Esophagus (tissue), 2 donors: ENCODE data around the gene EDRF1. TPM values are rescaled to one million over a fixed set of nuclear protein-coding genes. Genes with fewer than 3 reads are reported as not detected.
A peak's percentile ranks its signal among the peaks of the same experiment; 100 is the strongest.

Experiments used
- H3K27ac ChIP-seq, 2 donors: one replicate each; pipeline ENCODE4 v1.5.1; 2013; ENCODE audit warnings: low read depth in 2 of 2, mild to moderate bottlenecking in 2 of 2, inconsistent platforms in 1 of 2, low read length in 1 of 2, moderate library complexity in 1 of 2
- H3K27me3 ChIP-seq, 2 donors: one replicate each; pipeline ENCODE4 v1.6.1; 2013; ENCODE audit warnings: low read length in 2 of 2, control low read depth in 1 of 2, mild to moderate bottlenecking in 1 of 2; ENCODE audit not compliant: insufficient read depth in 2 of 2, control insufficient read depth in 1 of 2
- H3K36me3 ChIP-seq, 2 donors: one replicate each; pipeline ENCODE4 v1.6.1; 2013; ENCODE audit warnings: low read length in 1 of 2; ENCODE audit not compliant: control insufficient read depth in 2 of 2, insufficient read depth in 2 of 2
- H3K4me1 ChIP-seq, 2 donors: one replicate each; pipeline ENCODE4 v1.6.1; 2013; ENCODE audit warnings: low read length in 1 of 2; ENCODE audit not compliant: control insufficient read depth in 2 of 2, insufficient read depth in 2 of 2
- H3K4me3 ChIP-seq, 2 donors: one replicate each; pipeline ENCODE4 v1.5.1; 2013; ENCODE audit warnings: low read length in 2 of 2, mild to moderate bottlenecking in 2 of 2, low read depth in 1 of 2, moderate library complexity in 1 of 2
- H3K9me3 ChIP-seq, 2 donors: one replicate each; pipeline ENCODE4 v1.6.1; 2013; ENCODE audit warnings: mild to moderate bottlenecking in 2 of 2, low read depth in 1 of 2, low read length in 1 of 2, moderate library complexity in 1 of 2; ENCODE audit not compliant: control insufficient read depth in 2 of 2, insufficient read depth in 1 of 2
- WGBS, 2 donors: extraction: QIAGEN DNeasy Blood & Tissue Kit; methylation state at CpG; one replicate each; pipeline ENCODE4 v1.1.7; 2013; 5-methylcytosine and 5-hydroxymethylcytosine counted together
- polyA plus RNA-seq, 2 donors: library from polyadenylated mRNA; stranded (reverse); fragments of 200-250 nt; gene quantifications; one replicate each; pipeline ENCODE4 v1.2.3, GENCODE V29; 2013
- donor health status: healthy with polysubstance abuse.
- donor health status: Bipolar disorder and iron deficiency.

EDRF1 gene
- polyA plus RNA-seq: 10 to 100 TPM in 1 of 2 donors, 1 to 10 TPM in 1; 8.2 to 14.6 TPM

- peaks cover 0 to 3% of the 10 kb centered on the region in 2 donors for H3K36me3 ChIP-seq
- 0% methylated on average over 72 of the region's 72 CpGs for whole genome bisulfite sequencing, 2 donors
- peak within 1 kb of the TSS; percentile 72 to 94 for H3K4me3 ChIP-seq
- peaks cover 0 to 2% of the 10 kb centered on the region in 2 donors for H3K4me1 ChIP-seq
- no peaks in the 10 kb centered on the region for H3K27me3 ChIP-seq
- H3K27ac ChIP-seq: peak within 1 kb of the TSS; percentile 92 to 94
- no peaks in the 10 kb centered on the region for H3K9me3 ChIP-seq
Observed at GRCh38 chr10:125719173-125720001, at the start of gene EDRF1. Gene EDRF1 (plus strand): TSS chr10:125719709. CDS start chr10:125719808, 99 bp downstream.

- H3K4me3 ChIP-seq: no peak overlapping the region
- H3K9me3 ChIP-seq: peaks cover 0 to 9% of the 10 kb centered on the region in 2 donors
- WGBS, 2 donors: 73 to 78% methylated on average over 1 of the region's 1 CpG
- no peaks in the 10 kb centered on the region for H3K4me1 ChIP-seq
- H3K36me3 ChIP-seq: no peaks in the 10 kb centered on the region
- no peak overlapping the region for H3K27ac ChIP-seq
- no peaks in the 10 kb centered on the region for H3K27me3 ChIP-seq
Observed at GRCh38 chr10:125672884-125673283, 46.6 kb upstream of the EDRF1 start.

- WGBS, 2 donors: 71 to 76% methylated on average over 11 of the region's 11 CpGs
- peaks cover 4 to 12% of the 10 kb centered on the region in 2 donors for H3K9me3 ChIP-seq
- H3K36me3 ChIP-seq: no peaks in the 10 kb centered on the region
- no peak overlapping the region for H3K4me3 ChIP-seq
- no peaks in the 10 kb centered on the region for H3K4me1 ChIP-seq
- no peaks in the 10 kb centered on the region for H3K27me3 ChIP-seq
- H3K27ac ChIP-seq: no peak overlapping the region
Observed at GRCh38 chr10:125679436-125679835, 40.1 kb upstream of the EDRF1 start.

GRCh38 chr10:125683063-125683462 lies 36.4 kb upstream of the EDRF1 start, which contains the start of gene TEX36:
Gene TEX36 (minus strand): TSS chr10:125683163. CDS start chr10:125682989, 174 bp downstream.
- H3K4me3 ChIP-seq: no peak within 1 kb of the TSS

GRCh38 chr10:125683821-125684220 lies 35.7 kb upstream of the EDRF1 start:
- no peaks in the 10 kb centered on the region for H3K27me3 ChIP-seq
- H3K9me3 ChIP-seq: no peaks in the 10 kb centered on the region
- H3K36me3 ChIP-seq: no peaks in the 10 kb centered on the region
- 54 to 66% methylated on average over 7 of the region's 7 CpGs for WGBS, 2 donors
- H3K4me1 ChIP-seq: no peaks in the 10 kb centered on the region
- H3K4me3 ChIP-seq: no peak overlapping the region
- H3K27ac ChIP-seq: no peak overlapping the region

More at GRCh38 chr10:125683063-125683462, 36.4 kb upstream of the EDRF1 start, which contains the start of gene TEX36:
- no peaks in the 10 kb centered on the region for H3K27me3 ChIP-seq
- 69 to 72% methylated on average over 3 of the region's 3 CpGs for WGBS, 2 donors
- no peak within 1 kb of the TSS for H3K27ac ChIP-seq
- H3K4me1 ChIP-seq: no peaks in the 10 kb centered on the region
- H3K9me3 ChIP-seq: peaks cover 3 to 4% of the 10 kb centered on the region in 2 donors
- H3K36me3 ChIP-seq: no peaks in the 10 kb centered on the region

- H3K27me3 ChIP-seq: no peaks in the 10 kb centered on the region
- H3K4me3 ChIP-seq: no peak overlapping the region
- H3K4me1 ChIP-seq: no peaks in the 10 kb centered on the region
- no peaks in the 10 kb centered on the region for H3K9me3 ChIP-seq
- no peaks in the 10 kb centered on the region for H3K36me3 ChIP-seq
- no peak overlapping the region for H3K27ac ChIP-seq
- 68 to 73% methylated on average over 5 of the region's 5 CpGs for WGBS, 2 donors
Observed at GRCh38 chr10:125684581-125684980, 34.9 kb upstream of the EDRF1 start.

- Histone ChIP-seq H3K4me3 (no peak overlapping the region), H3K36me3 (no peaks in the 10 kb centered on the region), H3K4me1 (peaks cover 0 to 3% of the 10 kb centered on the region in 2 donors), H3K27ac (no peak overlapping the region), H3K27me3 (no peaks in the 10 kb centered on the region), H3K9me3 (no peaks in the 10 kb centered on the region)
- 43 to 63% methylated on average over 3 of the region's 3 CpGs for WGBS, 2 donors
Observed at GRCh38 chr10:125687507-125688185, 31.9 kb upstream of the EDRF1 start.

- Histone ChIP-seq H3K9me3 (no peaks in the 10 kb centered on the region), H3K36me3 (no peaks in the 10 kb centered on the region), H3K4me1 (peaks cover 0 to 3% of the 10 kb centered on the region in 2 donors), H3K4me3 (no peak overlapping the region), H3K27ac (no peak overlapping the region), H3K27me3 (no peaks in the 10 kb centered on the region)
- WGBS, 2 donors: 66 to 71% methylated on average over 8 of the region's 8 CpGs
Observed at GRCh38 chr10:125689955-125690569, 29.4 kb upstream of the EDRF1 start.

- Histone ChIP-seq H3K27me3 (no peaks in the 10 kb centered on the region), H3K36me3 (no peaks in the 10 kb centered on the region), H3K4me3 (no peak overlapping the region), H3K27ac (no peak overlapping the region), H3K9me3 (no peaks in the 10 kb centered on the region), H3K4me1 (peaks cover 0 to 3% of the 10 kb centered on the region in 2 donors)
- WGBS, 2 donors: 68 to 81% methylated on average over 19 of the region's 19 CpGs
Observed at GRCh38 chr10:125691160-125691981, 28.1 kb upstream of the EDRF1 start.
